ENCODE measurements around the gene DNAH8. TPM values are rescaled to one million over a fixed set of nuclear protein-coding genes. Genes with fewer than 3 reads are reported as not detected.

The DNAH8 gene
- total RNA-seq, 1 donor from 2014 or later, result not detected

GRCh38 chr6:38779310-38780062 lies 64.4 kb downstream of the DNAH8 start:
- no peak for FAIRE-seq
- Mint-ChIP-seq H3K27ac (ENCODE audit: unreplicated experiment) (no peak overlapping the region), H3K9me3 (ENCODE audit: unreplicated experiment) (peaks cover 2% of the 10 kb centered on the region)

GRCh38 chr6:38782616-38783015 lies 67.5 kb downstream of the DNAH8 start:
- H3K4me1 Mint-ChIP-seq (ENCODE audit: low read depth, unreplicated experiment), result peaks cover 3% of the 10 kb centered on the region
- no peak overlapping the region for H3K9ac ChIP-seq (ENCODE audit: low read length)
- peaks cover 2% of the 10 kb centered on the region for H3K27me3 Mint-ChIP-seq (ENCODE audit: low read depth, unreplicated experiment)
- H3K36me3 Mint-ChIP-seq (ENCODE audit: low read depth, unreplicated experiment), result no peaks in the 10 kb centered on the region
- H3K36me3 ChIP-seq (ENCODE audit: insufficient read depth, low read length), result no peaks in the 10 kb centered on the region
- H4K20me1 ChIP-seq (ENCODE audit: insufficient read depth, low read length), result no peaks in the 10 kb centered on the region
- TF ChIP-seq EZH2 (IDR thresholded peaks at IDR 0.05; ENCODE audit: insufficient read depth, low read length), result no peak
- no peak for TF ChIP-seq CTCF (IDR thresholded peaks at IDR 0.05; ENCODE audit: insufficient read depth, low read depth, low read length)
- DNase-seq (ENCODE audit: low read depth) (no peak), FAIRE-seq (no peak)
- no peaks in the 10 kb centered on the region for H3K27me3 ChIP-seq (ENCODE audit: insufficient read depth, low read length)
- no peaks in the 10 kb centered on the region for H3K79me2 ChIP-seq (ENCODE audit: insufficient read depth, low read length)
- no peak overlapping the region for H3K4me3 Mint-ChIP-seq (ENCODE audit: unreplicated experiment)
- no peaks in the 10 kb centered on the region for H3K9me3 Mint-ChIP-seq (ENCODE audit: unreplicated experiment)
- H2AFZ ChIP-seq (ENCODE audit: low read depth, low read length), result no peak overlapping the region
- H3K27ac Mint-ChIP-seq (ENCODE audit: unreplicated experiment), result no peak overlapping the region
- no peaks in the 10 kb centered on the region for H3K9me3 ChIP-seq (ENCODE audit: insufficient read depth, low read depth, low read length)
- H3K27ac ChIP-seq (ENCODE audit: low read depth, low read length), result no peak overlapping the region
- H3K4me3 ChIP-seq (ENCODE audit: insufficient read depth, low read depth, low read length), result no peak overlapping the region
- H3K4me2 ChIP-seq (ENCODE audit: low read length), result no peak overlapping the region
- peaks cover 3% of the 10 kb centered on the region for H3K4me1 ChIP-seq (ENCODE audit: insufficient read depth, low read length)

More at GRCh38 chr6:38779310-38780062, 64.4 kb downstream of the DNAH8 start:
- TF ChIP-seq EZH2 (IDR thresholded peaks at IDR 0.05; ENCODE audit: insufficient read depth, low read length), result no peak
- no peak for TF ChIP-seq CTCF (IDR thresholded peaks at IDR 0.05; ENCODE audit: insufficient read depth, low read depth, low read length)
- H3K4me3 ChIP-seq (ENCODE audit: insufficient read depth, low read depth, low read length), result no peak overlapping the region
- H2AFZ ChIP-seq (ENCODE audit: low read depth, low read length), result no peak overlapping the region
- H3K4me2 ChIP-seq (ENCODE audit: low read length), result no peak overlapping the region
- H3K9me3 ChIP-seq (ENCODE audit: insufficient read depth, low read depth, low read length), result no peaks in the 10 kb centered on the region
- H3K36me3 ChIP-seq (ENCODE audit: insufficient read depth, low read length), result no peaks in the 10 kb centered on the region
- no peak overlapping the region for H3K27ac ChIP-seq (ENCODE audit: low read depth, low read length)
- no peaks in the 10 kb centered on the region for H3K36me3 Mint-ChIP-seq (ENCODE audit: low read depth, unreplicated experiment)
- H3K9ac ChIP-seq (ENCODE audit: low read length), result no peak overlapping the region
- no peaks in the 10 kb centered on the region for H3K79me2 ChIP-seq (ENCODE audit: insufficient read depth, low read length)
- no peak for DNase-seq (ENCODE audit: low read depth)
- peaks cover 6% of the 10 kb centered on the region for H3K4me1 Mint-ChIP-seq (ENCODE audit: low read depth, unreplicated experiment)
- H4K20me1 ChIP-seq (ENCODE audit: insufficient read depth, low read length), result no peaks in the 10 kb centered on the region
- H3K27me3 ChIP-seq (ENCODE audit: insufficient read depth, low read length), result no peaks in the 10 kb centered on the region
- peaks cover 2% of the 10 kb centered on the region for H3K27me3 Mint-ChIP-seq (ENCODE audit: low read depth, unreplicated experiment)
- H3K4me1 ChIP-seq (ENCODE audit: insufficient read depth, low read length), result peaks cover 3% of the 10 kb centered on the region
- H3K4me3 Mint-ChIP-seq (ENCODE audit: unreplicated experiment), result no peak overlapping the region
